Measurements from ENCODE around the gene POLR2F.

POLR2F gene

GRCh38 chr22:37967147-37967546 lies 13.6 kb downstream of the POLR2F start:
- no peak for TF ChIP-seq CTCF (IDR thresholded peaks at IDR 0.05; ENCODE audit: control insufficient read depth, extremely low read depth, insufficient read depth)
- no peak overlapping the region for H3K4me3 ChIP-seq (ENCODE audit: low read depth, low read length)
- no peak for DNase-seq (ENCODE audit: low read depth)

- H3K4me3 ChIP-seq (ENCODE audit: low read depth, low read length): no peak overlapping the region
- DNase-seq (ENCODE audit: low read depth): no peak
- TF ChIP-seq CTCF (IDR thresholded peaks at IDR 0.05; ENCODE audit: control insufficient read depth, extremely low read depth, insufficient read depth): no peak
Observed at GRCh38 chr22:37967637-37968451, 14.3 kb downstream of the POLR2F start.

GRCh38 chr22:37968452-37969251 lies 15.2 kb downstream of the POLR2F start:
- no peak overlapping the region for H3K4me3 ChIP-seq (ENCODE audit: low read depth, low read length)
- no peak for DNase-seq (ENCODE audit: low read depth)
- TF ChIP-seq CTCF (IDR thresholded peaks at IDR 0.05; ENCODE audit: control insufficient read depth, extremely low read depth, insufficient read depth): no peak

GRCh38 chr22:37970864-37971263 lies 17.4 kb downstream of the POLR2F start:
- no peak overlapping the region for H3K4me3 ChIP-seq (ENCODE audit: low read depth, low read length)
- no peak for TF ChIP-seq CTCF (IDR thresholded peaks at IDR 0.05; ENCODE audit: control insufficient read depth, extremely low read depth, insufficient read depth)
- no peak for DNase-seq (ENCODE audit: low read depth)

GRCh38 chr22:37971475-37972434 lies 18.3 kb downstream of the POLR2F start:
- no peak overlapping the region for H3K4me3 ChIP-seq (ENCODE audit: low read depth, low read length)
- TF ChIP-seq CTCF (IDR thresholded peaks at IDR 0.05; ENCODE audit: control insufficient read depth, extremely low read depth, insufficient read depth): no peak
- no peak for DNase-seq (ENCODE audit: low read depth)

- no peak for DNase-seq (ENCODE audit: low read depth)
- TF ChIP-seq CTCF (IDR thresholded peaks at IDR 0.05; ENCODE audit: control insufficient read depth, extremely low read depth, insufficient read depth): no peak
- H3K4me3 ChIP-seq (ENCODE audit: low read depth, low read length): no peak overlapping the region
Observed at GRCh38 chr22:37972527-37972926, 19.0 kb downstream of the POLR2F start.
